ENCODE measurements around the gene HSPB9. TPM values are rescaled to one million over a fixed set of nuclear protein-coding genes. Genes with fewer than 3 reads are reported as not detected.
A peak's percentile ranks its signal among the peaks of the same experiment; 100 is the strongest.

HSPB9 gene
- total RNA-seq, 1 experiment from 2014 or later, result not detected

GRCh38 chr17:42107124-42107523 is 15.5 kb upstream of the HSPB9 start:
- no peak overlapping the region for H2AFZ ChIP-seq (ENCODE audit: low read depth, low read length, poor library complexity, severe bottlenecking)
- H3K36me3 ChIP-seq (ENCODE audit: control insufficient read depth in 1 of 2, insufficient read depth in 2 of 2, low read length in 2 of 2), result no peaks in the 10 kb centered on the region
- H3K79me2 ChIP-seq (ENCODE audit: insufficient read depth, low read length), result no peaks in the 10 kb centered on the region
- peak overlapping the region; percentile 33 to 51 for H3K4me3 ChIP-seq (replicated peaks in 1 of 2; ENCODE audit: low read depth in 1 of 2, low read length in 2 of 2)
- H3K4me1 ChIP-seq (ENCODE audit: control insufficient read depth in 1 of 2, insufficient read depth in 2 of 2, low read length in 2 of 2), result peaks cover 7 to 15% of the 10 kb centered on the region in 2 experiments; a peak in 3 of 4 replicates
- H3K27ac ChIP-seq (ENCODE audit: low read depth, low read length), result no peak overlapping the region
- TF ChIP-seq CBX3 (IDR thresholded peaks at IDR 0.05; ENCODE audit: low read depth) (no peak), CTCF (IDR thresholded peaks at IDR 0.05 in 2 of 3, conservative IDR thresholded peaks at IDR 0.05 in 1 of 3; ENCODE audit: borderline replicate concordance in 1 of 3, insufficient read depth in 1 of 3, low read depth in 2 of 3, low read length in 2 of 3) (no peak), RAD21 (IDR thresholded peaks at IDR 0.05; ENCODE audit: low read depth) (no peak), ELF1 (IDR thresholded peaks at IDR 0.05; ENCODE audit: borderline replicate concordance, low read depth) (no peak), FOSL1 (IDR thresholded peaks at IDR 0.05; ENCODE audit: low read depth) (no peak), MAX (IDR thresholded peaks at IDR 0.05) (no peak), POLR2AphosphoS5 (IDR thresholded peaks at IDR 0.05; ENCODE audit: low read depth, low read length) (no peak), CEBPB (IDR thresholded peaks at IDR 0.05; ENCODE audit: low read depth) (no peak), EZH2phosphoT487 (IDR thresholded peaks at IDR 0.05; ENCODE audit: borderline replicate concordance) (no peak), YY1 (IDR thresholded peaks at IDR 0.05; ENCODE audit: extremely low read depth, insufficient replicate concordance, low read depth, low read length) (no peak), SP1 (IDR thresholded peaks at IDR 0.05; ENCODE audit: low read depth) (no peak), EZH2 (IDR thresholded peaks at IDR 0.05) (no peak), EGR1 (IDR thresholded peaks at IDR 0.05; ENCODE audit: low read depth) (no peak), REST (IDR thresholded peaks at IDR 0.05; ENCODE audit: low read depth) (no peak), ZNF274 (IDR thresholded peaks at IDR 0.05; ENCODE audit: low read depth, low read length) (no peak), ATF3 (IDR thresholded peaks at IDR 0.05) (no peak), ZBTB33 (IDR thresholded peaks at IDR 0.05; ENCODE audit: extremely low read depth, insufficient replicate concordance, low read length) (no peak), POLR2A (IDR thresholded peaks at IDR 0.05; ENCODE audit: borderline replicate concordance, extremely low read depth, insufficient read depth, insufficient read length) (no peak)
- no peaks in the 10 kb centered on the region for H4K20me1 ChIP-seq (ENCODE audit: insufficient read depth)
- BruUV-seq (replicated peaks), result no TSS peak
- no peaks in the 10 kb centered on the region for H3K9me2 ChIP-seq (ENCODE audit: insufficient read depth)
- ChIA-PET RAD21 (ENCODE audit: low non-redundant PET in 1 of 2, low total read pairs in 2 of 2, uncharacterized antibody in 2 of 2, unreplicated experiment in 2 of 2) (interaction anchor here in 1 of 2 experiments (0.5 kb wide), 1 partner anchor 83 kb away, joined by 7 read pairs; no protein-coding TSS in a partner anchor), CTCF (interaction anchor here (0.7 to 1.3 kb wide), 2 partner anchors 10 to 87 kb away, joined by 3 read pairs; partner anchors contain the start of gene NKIRAS2), POLR2A (interaction anchor here (0.6 to 1.4 kb wide), 2 partner anchors 9 to 53 kb away, joined by 3 read pairs; partner anchors contain the start of gene ZNF385C)
- intact Hi-C loops (cut with micrococcal nuclease), result no loop called here
- H3K4me2 ChIP-seq (ENCODE audit: low read length), result peak overlapping the region; percentile 82
- DNase-seq (ENCODE audit: low read depth, low spot score) (no peak), ATAC-seq (no peak)
- no peaks in the 10 kb centered on the region for H3K9me3 ChIP-seq (ENCODE audit: control insufficient read depth in 1 of 2, insufficient read depth in 1 of 2, low read depth in 1 of 2, low read length in 2 of 2)
- no peaks in the 10 kb centered on the region for H3K27me3 ChIP-seq (ENCODE audit: insufficient read depth, low read length)
- peak overlapping the region; percentile 43; the same call in 1 of the 2 replicates for H3K9ac ChIP-seq (ENCODE audit: low read length)
